Nephron progenitor cell (in vitro differentiated cells): ENCODE measurements around the gene STXBP6.
A peak's percentile ranks its signal among the peaks of the same experiment; 100 is the strongest.
"Not testable (repeated sequence)": the region's sequence is repeated elsewhere in the genome, so short reads cannot be mapped to it uniquely, and the experiment has no call there.

Experiments used
- DNase-seq: peaks from one replicate; pipeline ENCODE4 v3.0.0; 2021
- H3K27ac Mint-ChIP-seq: 2 replicates; pipeline ENCODE4 v1.8.0; 2021; ENCODE audit warnings: mild to moderate bottlenecking, moderate library complexity, mixed read lengths
- H3K27me3 Mint-ChIP-seq: 2 replicates; pipeline ENCODE4 v1.8.0; 2021; ENCODE audit warnings: mild to moderate bottlenecking, low read depth, mixed read lengths; ENCODE audit not compliant: poor library complexity
- H3K36me3 Mint-ChIP-seq: 2 replicates; pipeline ENCODE4 v1.8.0; 2021; ENCODE audit warnings: low read depth, mixed read lengths
- H3K4me1 Mint-ChIP-seq: 2 replicates; pipeline ENCODE4 v1.8.0; 2021; ENCODE audit warnings: mixed read lengths
- H3K4me3 Mint-ChIP-seq: 2 replicates; pipeline ENCODE4 v1.8.0; 2021; ENCODE audit warnings: mild to moderate bottlenecking, moderate library complexity, mixed read lengths
- H3K9me3 Mint-ChIP-seq: 2 replicates; pipeline ENCODE4 v1.8.0; 2021; ENCODE audit warnings: mild to moderate bottlenecking, moderate library complexity, mixed read lengths
- TF ChIP-seq, protein P1 (sequence below): fragments of 200-600 bp; sonication (generic); IDR thresholded peaks from 2 replicates; pipeline ENCODE4 v1.5.0; 2021; ENCODE audit warnings: antibody characterized with exemption

The STXBP6 gene

DNA sequence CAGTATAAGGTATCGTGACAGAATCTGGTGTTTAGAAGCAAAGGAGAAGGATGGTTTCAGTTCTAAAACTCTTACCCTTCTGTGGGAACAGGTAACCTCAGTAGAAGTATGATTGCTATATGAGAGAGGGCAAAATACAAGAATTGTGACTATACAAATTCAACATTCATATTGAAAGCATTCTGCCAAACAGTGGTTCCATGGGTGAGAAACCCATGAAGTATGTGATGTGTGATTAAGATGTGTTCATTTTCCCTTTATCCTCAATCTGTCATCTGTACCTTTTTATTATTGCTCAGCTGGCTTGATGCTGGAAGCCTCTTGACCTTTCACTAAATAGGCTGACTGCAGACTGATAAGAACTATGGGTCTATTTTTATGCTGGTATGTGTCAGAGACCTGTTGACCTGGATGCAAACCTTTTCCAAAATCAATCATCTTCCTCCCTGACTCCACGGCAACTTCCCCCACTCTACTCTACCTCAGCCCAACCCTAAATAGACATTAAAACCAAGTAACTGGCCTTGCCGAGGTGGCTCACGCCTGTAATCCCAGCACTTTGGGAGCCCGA lies 109.6 kb downstream of the STXBP6 start:
- H3K27me3 Mint-ChIP-seq: peaks cover 2% of the 10 kb centered on the region
- no peak for DNase-seq
- peaks cover 34% of the 10 kb centered on the region for H3K4me1 Mint-ChIP-seq
- peaks cover 4% of the 10 kb centered on the region for H3K36me3 Mint-ChIP-seq
- H3K27ac Mint-ChIP-seq: no peak overlapping the region
- TF ChIP-seq, protein P1, sequence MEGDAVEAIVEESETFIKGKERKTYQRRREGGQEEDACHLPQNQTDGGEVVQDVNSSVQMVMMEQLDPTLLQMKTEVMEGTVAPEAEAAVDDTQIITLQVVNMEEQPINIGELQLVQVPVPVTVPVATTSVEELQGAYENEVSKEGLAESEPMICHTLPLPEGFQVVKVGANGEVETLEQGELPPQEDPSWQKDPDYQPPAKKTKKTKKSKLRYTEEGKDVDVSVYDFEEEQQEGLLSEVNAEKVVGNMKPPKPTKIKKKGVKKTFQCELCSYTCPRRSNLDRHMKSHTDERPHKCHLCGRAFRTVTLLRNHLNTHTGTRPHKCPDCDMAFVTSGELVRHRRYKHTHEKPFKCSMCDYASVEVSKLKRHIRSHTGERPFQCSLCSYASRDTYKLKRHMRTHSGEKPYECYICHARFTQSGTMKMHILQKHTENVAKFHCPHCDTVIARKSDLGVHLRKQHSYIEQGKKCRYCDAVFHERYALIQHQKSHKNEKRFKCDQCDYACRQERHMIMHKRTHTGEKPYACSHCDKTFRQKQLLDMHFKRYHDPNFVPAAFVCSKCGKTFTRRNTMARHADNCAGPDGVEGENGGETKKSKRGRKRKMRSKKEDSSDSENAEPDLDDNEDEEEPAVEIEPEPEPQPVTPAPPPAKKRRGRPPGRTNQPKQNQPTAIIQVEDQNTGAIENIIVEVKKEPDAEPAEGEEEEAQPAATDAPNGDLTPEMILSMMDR: no peak
- H3K9me3 Mint-ChIP-seq: no peaks in the 10 kb centered on the region
- H3K4me3 Mint-ChIP-seq: no peak overlapping the region

DNA sequence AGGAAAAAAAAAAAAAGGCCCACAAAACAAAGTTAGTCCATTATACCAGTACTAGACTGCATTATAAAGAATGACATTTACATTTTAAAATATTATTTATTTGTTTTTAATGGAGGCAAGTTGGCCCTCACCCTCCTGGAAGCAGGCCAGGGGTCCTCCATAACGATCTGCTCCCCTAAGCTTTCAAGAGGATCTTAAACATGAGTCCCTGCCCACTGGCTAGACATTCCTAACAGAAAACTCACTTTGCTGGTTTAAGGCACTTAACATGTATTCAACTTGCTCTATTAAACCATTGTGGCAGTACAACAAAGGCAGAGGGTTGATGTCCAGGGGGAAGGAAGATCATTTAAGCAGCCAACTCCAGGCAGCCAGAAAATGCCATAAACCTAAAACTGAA lies 111.4 kb downstream of the STXBP6 start:
- no peak for DNase-seq
- no peak overlapping the region for H3K4me3 Mint-ChIP-seq
- peaks cover 29% of the 10 kb centered on the region for H3K4me1 Mint-ChIP-seq
- H3K9me3 Mint-ChIP-seq: no peaks in the 10 kb centered on the region
- H3K27me3 Mint-ChIP-seq: peaks cover 2% of the 10 kb centered on the region
- TF ChIP-seq, protein P1: no peak
- peaks cover 4% of the 10 kb centered on the region for H3K36me3 Mint-ChIP-seq
- H3K27ac Mint-ChIP-seq: no peak overlapping the region

DNA sequence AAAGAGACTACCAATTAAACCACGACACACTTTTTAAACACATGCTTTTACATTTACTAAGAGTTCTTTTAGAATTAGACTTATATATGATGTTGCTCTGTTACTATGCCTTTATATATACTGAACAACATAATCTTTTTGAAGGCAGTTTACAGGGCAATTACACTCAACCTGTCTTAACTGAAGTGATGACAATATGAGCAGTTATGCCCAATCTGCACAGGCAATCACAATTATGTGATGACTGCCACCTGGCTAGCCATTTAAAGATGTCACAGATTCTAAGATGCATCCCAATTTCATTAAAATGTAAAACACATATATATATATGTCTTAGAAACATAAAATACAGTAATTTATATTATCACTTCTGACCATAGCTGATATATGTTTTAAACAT lies 112.6 kb downstream of the STXBP6 start:
- Mint-ChIP-seq H3K27ac (no peak overlapping the region), H3K27me3 (peaks cover 2% of the 10 kb centered on the region), H3K4me3 (no peak overlapping the region), H3K9me3 (peaks cover 3% of the 10 kb centered on the region), H3K36me3 (peaks cover 4% of the 10 kb centered on the region), H3K4me1 (peaks cover 19% of the 10 kb centered on the region)
- TF ChIP-seq, protein P1: no peak
- no peak for DNase-seq

DNA sequence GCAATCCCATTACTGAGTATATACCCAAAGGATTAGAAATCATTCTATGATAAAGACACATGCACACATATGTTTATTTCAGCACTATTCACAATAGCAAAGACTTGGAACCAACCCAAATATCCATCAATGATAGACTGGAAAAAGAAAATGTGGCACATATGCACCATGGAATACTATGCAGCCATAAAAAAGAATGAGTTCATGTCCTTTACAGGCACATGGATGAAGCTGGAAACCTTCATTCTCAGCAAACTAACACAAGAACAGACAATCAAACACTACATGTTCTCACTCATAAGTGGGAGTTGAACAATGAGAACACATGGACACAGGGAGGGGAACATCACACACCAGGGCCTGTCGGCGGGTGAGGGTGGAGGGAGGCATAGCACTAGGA lies 113.2 kb downstream of the STXBP6 start:
- not testable (repeated sequence) for H3K27ac Mint-ChIP-seq

DNA sequence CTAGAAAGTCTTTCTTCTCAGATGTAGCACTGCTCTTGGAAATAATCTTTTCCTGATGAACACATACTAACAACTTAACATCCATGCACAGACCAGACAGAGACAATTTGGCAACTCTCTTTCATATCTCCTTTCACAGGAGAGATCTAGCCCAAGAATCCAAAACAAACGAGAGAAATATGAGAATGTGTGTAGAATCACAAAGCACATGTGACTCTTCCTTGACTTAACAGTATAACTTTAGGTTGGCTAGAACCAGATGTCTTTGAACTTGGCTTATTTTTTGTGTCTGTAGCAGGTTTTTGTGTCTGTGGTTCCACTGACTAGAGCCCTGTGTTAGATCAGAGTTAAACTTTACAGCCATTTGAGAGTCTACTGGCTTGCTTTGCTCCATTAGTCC lies 114.2 kb downstream of the STXBP6 start:
- TF ChIP-seq, protein P1: no peak
- H3K4me3 Mint-ChIP-seq: no peak overlapping the region
- peaks cover 8% of the 10 kb centered on the region for H3K36me3 Mint-ChIP-seq
- peaks cover 3% of the 10 kb centered on the region for H3K9me3 Mint-ChIP-seq
- H3K4me1 Mint-ChIP-seq: peaks cover 15% of the 10 kb centered on the region
- DNase-seq: no peak
- no peaks in the 10 kb centered on the region for H3K27me3 Mint-ChIP-seq
- peak overlapping the region; percentile 13 for H3K27ac Mint-ChIP-seq

More for the DNA sequence above, 113.2 kb downstream of the STXBP6 start:
- H3K4me3 Mint-ChIP-seq, H3K36me3 Mint-ChIP-seq, DNase-seq, H3K27me3 Mint-ChIP-seq, H3K9me3 Mint-ChIP-seq: not testable (repeated sequence)
- H3K4me1 Mint-ChIP-seq: peaks cover 16% of the 10 kb centered on the region

DNA sequence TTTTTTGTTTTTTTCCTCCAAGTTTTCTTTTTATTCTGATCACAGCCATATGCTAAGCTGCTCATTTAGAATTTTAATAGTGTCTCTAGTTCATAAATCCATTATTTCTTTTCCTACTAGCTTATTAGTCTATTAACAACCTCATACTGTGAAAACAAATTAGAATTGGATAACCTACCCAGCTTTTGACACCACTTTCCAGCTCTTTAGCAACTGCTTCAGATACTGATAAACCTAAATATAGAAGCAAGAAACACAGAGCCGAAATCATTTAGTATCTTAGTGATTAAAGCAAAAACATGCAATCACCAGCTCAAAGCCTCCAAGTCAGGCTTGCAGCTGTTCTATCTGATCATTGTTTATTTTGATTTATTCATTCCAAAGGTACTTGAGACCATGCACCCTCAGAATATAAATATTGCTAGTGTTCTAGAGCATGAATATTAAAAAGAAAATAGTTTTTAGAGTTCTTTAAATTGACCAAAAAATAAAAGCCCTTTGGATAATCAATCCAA lies 121.5 kb downstream of the STXBP6 start:
- H3K27me3 Mint-ChIP-seq: no peaks in the 10 kb centered on the region
- DNase-seq: no peak
- no peak overlapping the region for H3K27ac Mint-ChIP-seq
- H3K4me1 Mint-ChIP-seq: peaks cover 33% of the 10 kb centered on the region
- peaks cover 3% of the 10 kb centered on the region for H3K9me3 Mint-ChIP-seq
- TF ChIP-seq, protein P1: no peak
- H3K36me3 Mint-ChIP-seq: peaks cover 12% of the 10 kb centered on the region
- H3K4me3 Mint-ChIP-seq: no peak overlapping the region
